Effector CD8-positive, alpha-beta T cell (primary cell): ENCODE results near the gene ZXDA.
"Not testable (repeated sequence)": the region's sequence is repeated elsewhere in the genome, so short reads cannot be mapped to it uniquely, and the experiment has no call there.

Source experiments
- DNase-seq: peaks from one replicate; lab custom pipeline; 2025; lab: John Stamatoyannopoulos, UW
- total RNA-seq, 4 experiments: gene quantifications; one replicate each; lab custom pipeline; 2026; lab: John Stamatoyannopoulos, UW

The ZXDA gene
- 19.1 to 31.8 (median 22.3) reads per million in 4 experiments for total RNA-seq

- not testable (repeated sequence) for DNase-seq
These were observed at the start of gene ZXDA for GRCh38 chrX:57910287-57910912. TSS of gene ZXDA (minus strand) at chrX:57910458. CDS start at chrX:57910420, 38 bp downstream.

- DNase-seq: no peak
These were observed 42.0 kb upstream of the ZXDA start for GRCh38 chrX:57952320-57952678.

- DNase-seq: no peak
These were observed 41.5 kb upstream of the ZXDA start for GRCh38 chrX:57951666-57952319.

- DNase-seq: no peak
These were observed 23.1 kb upstream of the ZXDA start for GRCh38 chrX:57933321-57933720.

GRCh38 chrX:57932266-57932665 lies 22.0 kb upstream of the ZXDA start:
- no peak for DNase-seq

- no peak for DNase-seq
These were observed 19.8 kb upstream of the ZXDA start for GRCh38 chrX:57930051-57930450.

- DNase-seq: no peak
These were observed 19.1 kb upstream of the ZXDA start for GRCh38 chrX:57929373-57929772.

- no peak for DNase-seq
These were observed 15.5 kb upstream of the ZXDA start for GRCh38 chrX:57925806-57926205.

GRCh38 chrX:57918750-57919436 lies 8.6 kb upstream of the ZXDA start:
- DNase-seq: no peak

GRCh38 chrX:57915680-57916079 lies 5.4 kb upstream of the ZXDA start:
- no peak for DNase-seq

- not testable (repeated sequence) for DNase-seq
These were observed 517 bp downstream of the ZXDA start for GRCh38 chrX:57909595-57910286.

GRCh38 chrX:57908972-57909594 lies 1.2 kb downstream of the ZXDA start:
- DNase-seq: not testable (repeated sequence)

- no peak for DNase-seq
These were observed 3.5 kb downstream of the ZXDA start for GRCh38 chrX:57906790-57907189.

GRCh38 chrX:57905141-57905540 lies 5.1 kb downstream of the ZXDA start:
- DNase-seq: no peak

GRCh38 chrX:57904176-57904880 lies 5.9 kb downstream of the ZXDA start:
- DNase-seq: no peak

GRCh38 chrX:57902633-57903032 lies 7.6 kb downstream of the ZXDA start:
- no peak for DNase-seq

GRCh38 chrX:57901466-57901865 lies 8.8 kb downstream of the ZXDA start:
- no peak for DNase-seq

- DNase-seq: no peak
These were observed 9.3 kb downstream of the ZXDA start for GRCh38 chrX:57900975-57901374.

- no peak for DNase-seq
These were observed 10.4 kb downstream of the ZXDA start for GRCh38 chrX:57899906-57900305.

GRCh38 chrX:57899064-57899463 lies 11.2 kb downstream of the ZXDA start:
- DNase-seq: no peak

GRCh38 chrX:57871463-57871862 lies 38.8 kb downstream of the ZXDA start:
- DNase-seq: no peak
